K562 (cell line): ENCODE results near the gene SHOC1. TPM values are rescaled to one million over a fixed set of nuclear protein-coding genes. Genes with fewer than 3 reads are reported as not detected.

ENCODE experiments used
- ATAC-seq: fragments of 200-7000 bp; cut with Tn5 transposase; 3 replicates; pipeline ENCODE4 v1.9.1; 2020; ENCODE audit warnings: moderate library complexity
- BruUV-seq: library from RNA; stranded (reverse); fragments of 400-500 nt; replicated peaks from 2 replicates; lab custom pipeline; 2021; lab: Mats Ljungman, UMichigan
- CTCF ChIA-PET: fragments of 300-600 bp; formaldehyde crosslinking; extraction: SDS; loops from one replicate; lab custom pipeline; 2021; ENCODE audit warnings: low intra/inter-chr PET ratio; lab: Yijun Ruan, JAX
- POLR2A ChIA-PET: fragments of 300-600, 350-650 bp; sonication (Branson Sonifier 250); formaldehyde crosslinking; extraction: SDS; loops from one replicate; lab custom pipeline; 2021; ENCODE audit warnings: antibody characterized with exemption, inconsistent platforms; lab: Yijun Ruan, JAX
- DNase-seq, 4 experiments: peaks; one replicate each; pipeline versions ENCODE4 v3.0.0 to v3.0.0-alpha.2; 2011 to 2018; ENCODE audit warnings: low spot score in 3 of 4, mixed read lengths in 3 of 4; ENCODE audit errors: extremely low read depth in 1 of 4
- FAIRE-seq: peaks from 2 replicates; lab custom pipeline; 2011; peaks lifted over from hg19 to GRCh38; lab: Jason Lieb, UNC
- H2AFZ ChIP-seq: 2 replicates; pipeline ENCODE4 v1.6.0; 2011; ENCODE audit warnings: low read depth, low read length, control low read depth, inconsistent platforms
- H3K27ac ChIP-seq: fragments of 200-600 bp; 3 replicates; pipeline ENCODE4 v1.8.0; 2011; ENCODE audit warnings: low read depth, mild to moderate bottlenecking, control low read depth, inconsistent platforms, low read length, moderate library complexity, mixed read lengths; ENCODE audit errors: extremely low read depth
- H3K27me3 ChIP-seq, 2 experiments: fragments of 300-600 bp in 1 of 2; 2 replicates in 1 of 2; 3 replicates in 1 of 2; pipeline versions ENCODE4 v1.6.0 to v1.8.0; 2011; ENCODE audit warnings: inconsistent platforms in 2 of 2, low read length in 2 of 2, mild to moderate bottlenecking in 1 of 2, mixed read lengths in 1 of 2, moderate library complexity in 1 of 2; ENCODE audit not compliant: control insufficient read depth in 2 of 2, insufficient read depth in 2 of 2
- H3K36me3 ChIP-seq: fragments of 300-600 bp; 3 replicates; pipeline ENCODE4 v1.8.0; 2011; ENCODE audit warnings: mild to moderate bottlenecking, low read length, inconsistent platforms; ENCODE audit not compliant: control insufficient read depth, insufficient read depth
- H3K4me1 ChIP-seq, 2 experiments: fragments of 200-600 bp in 1 of 2; replicated peaks in 1 of 2; 2 replicates in 1 of 2; 3 replicates in 1 of 2; pipeline versions ENCODE4 v1.5.1 to v1.8.0; 2011; ENCODE audit warnings: inconsistent platforms in 2 of 2, low read length in 2 of 2, mild to moderate bottlenecking in 1 of 2, mixed read lengths in 1 of 2, moderate library complexity in 1 of 2; ENCODE audit not compliant: control insufficient read depth in 2 of 2, insufficient read depth in 2 of 2
- H3K4me2 ChIP-seq: 2 replicates; pipeline ENCODE4 v1.6.1; 2011; ENCODE audit warnings: low read length, control low read depth, inconsistent platforms, mixed read lengths; ENCODE audit not compliant: insufficient read depth
- H3K4me3 ChIP-seq: fragments of 200-600 bp; sonication (generic), shearing (Covaris generic); 2 replicates; pipeline ENCODE4 v1.5.1; 2016; ENCODE audit warnings: control low read depth, inconsistent platforms
- H3K79me2 ChIP-seq: fragments of 200-600 bp; 3 replicates; pipeline ENCODE4 v1.8.0; 2011; ENCODE audit warnings: low read length, inconsistent platforms; ENCODE audit not compliant: control insufficient read depth, insufficient read depth
- H3K9ac ChIP-seq, 2 experiments: 2 replicates each; pipeline versions ENCODE4 v1.6.0 to v1.6.1; 2011; ENCODE audit warnings: low read depth in 2 of 2, low read length in 2 of 2, control low read depth in 1 of 2, inconsistent platforms in 1 of 2, mild to moderate bottlenecking in 1 of 2, mixed read lengths in 1 of 2; ENCODE audit not compliant: insufficient read depth in 1 of 2
- H3K9me1 ChIP-seq: one replicate; pipeline ENCODE4 v1.6.0; 2011; ENCODE audit warnings: inconsistent platforms, mild to moderate bottlenecking, low read length, moderate library complexity; ENCODE audit not compliant: control insufficient read depth, insufficient read depth
- H3K9me3 ChIP-seq: replicated peaks from 2 replicates; pipeline ENCODE4 v1.5.1; 2011; ENCODE audit warnings: low read depth, low read length, inconsistent platforms; ENCODE audit not compliant: control insufficient read depth, insufficient read depth
- H4K20me1 ChIP-seq: replicated peaks from 2 replicates; pipeline ENCODE4 v1.6.1; 2011; ENCODE audit warnings: low read length, inconsistent platforms, mixed read lengths; ENCODE audit not compliant: control insufficient read depth, insufficient read depth
- CHCHD3 ChIP-seq: fragments of 250-450 bp; sonication (Bioruptor Pico); IDR thresholded peaks from 2 replicates; pipeline ENCODE4 v2.1.2; 2022; ENCODE audit warnings: mild to moderate bottlenecking
- IFI16 ChIP-seq: fragments of 250-450 bp; sonication (Bioruptor Pico); IDR thresholded peaks from 2 replicates; pipeline ENCODE4 v2.1.2; 2022; ENCODE audit warnings: mild to moderate bottlenecking, inconsistent platforms
- MTF1 ChIP-seq: fragments of 250-450 bp; sonication (Bioruptor Pico); IDR thresholded peaks from 2 replicates; pipeline ENCODE4 v1.9.0; 2021; ENCODE audit warnings: moderate library complexity, mild to moderate bottlenecking, inconsistent platforms, borderline replicate concordance
- POLR2B ChIP-seq: fragments of 450-650 bp; IDR thresholded peaks from 2 replicates; pipeline ENCODE4 v1.6.1; 2018; ENCODE audit warnings: low read depth; ENCODE audit not compliant: partially characterized antibody
- RBM17 ChIP-seq: fragments of 200-400 bp; formaldehyde crosslinking; IDR thresholded peaks from 2 replicates; pipeline ENCODE4 v1.6.1; 2017; ENCODE audit warnings: low read depth, mild to moderate bottlenecking, low read length, borderline replicate concordance
- SRSF1 ChIP-seq: fragments of 200-400 bp; formaldehyde crosslinking; IDR thresholded peaks from 2 replicates; pipeline ENCODE4 v1.6.1; 2017; ENCODE audit warnings: mild to moderate bottlenecking, low read depth, low read length, moderate library complexity
- ZNF133 ChIP-seq: fragments of 250-450 bp; sonication (Bioruptor Pico); IDR thresholded peaks from 2 replicates; pipeline ENCODE4 v1.4.0; 2020; ENCODE audit warnings: mild to moderate bottlenecking
- WGBS: fragments of 100-300 bp; shearing (Covaris generic); methylation state at CpG from one replicate; pipeline ENCODE4 v1.1.6; 2016; ENCODE audit warnings: low coverage, mixed read lengths; ENCODE audit not compliant: insufficient coverage; ENCODE audit errors: missing lambda C conversion rate; 5-methylcytosine and 5-hydroxymethylcytosine counted together
- in situ Hi-C: fragments of 300-500 bp; cut with MboI; formaldehyde crosslinking; loops from 4 replicates; pipeline ENCODE4 v1.15.0; 2018; ENCODE audit warnings: inconsistent platforms, mixed read lengths
- intact Hi-C: fragments of 100-400 bp; cut with micrococcal nuclease; formaldehyde crosslinking; loops from 2 replicates; pipeline ENCODE4 v1.14.2; 2022
- polyA plus RNA-seq, 8 experiments: library from polyadenylated mRNA; depleted of rRNA in 4 of 8; stranded (reverse) in 5 of 8; unstranded in 3 of 8; fragments of >200 nt; fragmentation: Nextera tagmentation in 2 of 8; fragmentation: Illumina TruSeq in 1 of 8; extraction: Ambion mirVana in 2 of 8; extraction: Trizol in 1 of 8; gene quantifications; 2 replicates each; pipeline versions ENCODE4 v1.2.1 to v1.2.3, GENCODE V29; 2011 to 2014; ENCODE audit warnings: inconsistent platforms in 1 of 8, missing spikeins in 1 of 8
- total RNA-seq, 7 experiments: library from RNA; depleted of rRNA in 6 of 7; stranded (reverse); fragments of >200 nt in 6 of 7; fragmentation: Illumina TruSeq in 2 of 7; extraction: Trizol in 2 of 7; gene quantifications; 2 replicates each; pipeline versions ENCODE4 v1.2.1 to v1.2.3, GENCODE V29; 2011 to 2021; ENCODE audit warnings: low replicate concordance in 1 of 7
- TF ChIP-seq, protein P1 (sequence below): sonication (generic); formaldehyde crosslinking; IDR thresholded peaks from 2 replicates; pipeline ENCODE4 v1.5.0; 2020; ENCODE audit warnings: missing genetic modification reagents
- TF ChIP-seq, protein P2 (sequence below): sonication (generic); formaldehyde crosslinking; IDR thresholded peaks from 2 replicates; pipeline ENCODE4 v1.8.1; 2023; ENCODE audit warnings: mild to moderate bottlenecking, missing genetic modification reagents
- TF ChIP-seq, protein P3 (sequence below): fragments of 450-650 bp; IDR thresholded peaks from 2 replicates; pipeline ENCODE4 v1.6.1; 2017; ENCODE audit warnings: mild to moderate bottlenecking, moderate library complexity

Gene SHOC1
- total and polyA plus RNA-seq, 9 of the 15 experiments (the other 6 are each of a cell fraction or from before 2014, with no cell fraction given): 0.03 to 0.09 (median 0.04) TPM; not detected in 6

DNA sequence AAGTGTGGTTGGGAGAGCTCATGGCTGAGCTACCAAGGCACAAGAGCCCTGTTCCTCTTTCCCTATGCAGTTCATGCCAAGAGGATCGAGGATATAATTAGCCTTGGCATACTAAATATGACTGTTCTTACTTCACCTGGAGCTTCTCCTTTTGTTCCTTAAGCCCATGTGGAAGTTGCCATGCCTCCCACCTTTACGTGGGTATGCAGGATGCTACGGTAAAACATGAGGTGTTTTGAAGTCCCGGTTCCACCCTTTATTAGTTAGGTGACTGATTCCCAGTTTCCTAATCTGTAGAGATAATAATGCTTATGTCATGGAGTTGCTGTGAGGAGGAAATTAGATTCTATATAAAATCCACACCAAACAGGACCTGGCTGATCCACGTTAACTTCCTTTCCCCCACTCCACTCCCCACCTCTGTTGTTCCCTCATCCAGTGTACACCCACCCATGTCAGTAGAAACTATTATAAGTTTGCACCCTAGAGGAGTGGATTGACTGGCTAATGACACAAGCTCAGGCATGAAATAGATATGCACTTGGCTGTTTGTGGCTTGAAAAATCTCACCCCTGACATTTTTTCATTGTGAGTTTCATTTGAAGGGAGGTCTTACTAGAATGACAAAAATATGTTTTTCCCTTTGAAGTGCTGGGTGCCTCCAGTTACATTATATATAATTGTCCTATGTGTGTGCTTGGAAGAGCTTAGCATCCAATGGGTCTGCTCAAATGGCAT is 36.8 kb upstream of the SHOC1 start:
- CTCF ChIA-PET: no interaction called here
- no peaks in the 10 kb centered on the region for H4K20me1 ChIP-seq

More for the DNA sequence above, 36.8 kb upstream of the SHOC1 start:
- Histone ChIP-seq H3K27me3 (peaks cover 0 to 11% of the 10 kb centered on the region in 2 experiments; a peak in 4 of 5 replicates), H3K4me3 (no peak overlapping the region), H3K9me3 (no peaks in the 10 kb centered on the region), H3K36me3 (no peaks in the 10 kb centered on the region), H3K9ac (no peak overlapping the region), H3K4me2 (no peak overlapping the region), H3K79me2 (no peaks in the 10 kb centered on the region), H3K4me1 (no peaks in the 10 kb centered on the region), H3K27ac (no peak overlapping the region), H2AFZ (no peak overlapping the region), H3K9me1 (no peaks in the 10 kb centered on the region)
- intact Hi-C loops: no loop called here
- TF ChIP-seq CHCHD3 (CRISPR knock-in tag) (no peak), ZNF133 (no peak), RBM17 (no peak), MTF1 (CRISPR knock-in tag) (no peak), IFI16 (no peak), SRSF1 (no peak), POLR2B (no peak)
- TF ChIP-seq, protein P1, sequence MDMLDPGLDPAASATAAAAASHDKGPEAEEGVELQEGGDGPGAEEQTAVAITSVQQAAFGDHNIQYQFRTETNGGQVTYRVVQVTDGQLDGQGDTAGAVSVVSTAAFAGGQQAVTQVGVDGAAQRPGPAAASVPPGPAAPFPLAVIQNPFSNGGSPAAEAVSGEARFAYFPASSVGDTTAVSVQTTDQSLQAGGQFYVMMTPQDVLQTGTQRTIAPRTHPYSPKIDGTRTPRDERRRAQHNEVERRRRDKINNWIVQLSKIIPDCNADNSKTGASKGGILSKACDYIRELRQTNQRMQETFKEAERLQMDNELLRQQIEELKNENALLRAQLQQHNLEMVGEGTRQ: no peak
- TF ChIP-seq, protein P2, sequence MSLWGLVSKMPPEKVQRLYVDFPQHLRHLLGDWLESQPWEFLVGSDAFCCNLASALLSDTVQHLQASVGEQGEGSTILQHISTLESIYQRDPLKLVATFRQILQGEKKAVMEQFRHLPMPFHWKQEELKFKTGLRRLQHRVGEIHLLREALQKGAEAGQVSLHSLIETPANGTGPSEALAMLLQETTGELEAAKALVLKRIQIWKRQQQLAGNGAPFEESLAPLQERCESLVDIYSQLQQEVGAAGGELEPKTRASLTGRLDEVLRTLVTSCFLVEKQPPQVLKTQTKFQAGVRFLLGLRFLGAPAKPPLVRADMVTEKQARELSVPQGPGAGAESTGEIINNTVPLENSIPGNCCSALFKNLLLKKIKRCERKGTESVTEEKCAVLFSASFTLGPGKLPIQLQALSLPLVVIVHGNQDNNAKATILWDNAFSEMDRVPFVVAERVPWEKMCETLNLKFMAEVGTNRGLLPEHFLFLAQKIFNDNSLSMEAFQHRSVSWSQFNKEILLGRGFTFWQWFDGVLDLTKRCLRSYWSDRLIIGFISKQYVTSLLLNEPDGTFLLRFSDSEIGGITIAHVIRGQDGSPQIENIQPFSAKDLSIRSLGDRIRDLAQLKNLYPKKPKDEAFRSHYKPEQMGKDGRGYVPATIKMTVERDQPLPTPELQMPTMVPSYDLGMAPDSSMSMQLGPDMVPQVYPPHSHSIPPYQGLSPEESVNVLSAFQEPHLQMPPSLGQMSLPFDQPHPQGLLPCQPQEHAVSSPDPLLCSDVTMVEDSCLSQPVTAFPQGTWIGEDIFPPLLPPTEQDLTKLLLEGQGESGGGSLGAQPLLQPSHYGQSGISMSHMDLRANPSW (CRISPR knock-in tag): no peak
- TF ChIP-seq, protein P3, sequence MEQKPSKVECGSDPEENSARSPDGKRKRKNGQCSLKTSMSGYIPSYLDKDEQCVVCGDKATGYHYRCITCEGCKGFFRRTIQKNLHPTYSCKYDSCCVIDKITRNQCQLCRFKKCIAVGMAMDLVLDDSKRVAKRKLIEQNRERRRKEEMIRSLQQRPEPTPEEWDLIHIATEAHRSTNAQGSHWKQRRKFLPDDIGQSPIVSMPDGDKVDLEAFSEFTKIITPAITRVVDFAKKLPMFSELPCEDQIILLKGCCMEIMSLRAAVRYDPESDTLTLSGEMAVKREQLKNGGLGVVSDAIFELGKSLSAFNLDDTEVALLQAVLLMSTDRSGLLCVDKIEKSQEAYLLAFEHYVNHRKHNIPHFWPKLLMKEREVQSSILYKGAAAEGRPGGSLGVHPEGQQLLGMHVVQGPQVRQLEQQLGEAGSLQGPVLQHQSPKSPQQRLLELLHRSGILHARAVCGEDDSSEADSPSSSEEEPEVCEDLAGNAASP: no peak
- in situ Hi-C loops: no loop called here
- BruUV-seq: no TSS peak
- WGBS: 6% methylated on average over 5 of the region's 5 CpGs
- DNase-seq (no peak), FAIRE-seq (no peak), ATAC-seq (no peak)
- POLR2A ChIA-PET: interaction anchor here (1.2 kb wide), 1 partner anchor 9 kb away, joined by 3 read pairs; no protein-coding TSS in a partner anchor
